ENCODE results near the gene MRPL34.

GRCh38 chr19:17340871-17341357 lies 35.2 kb downstream of the MRPL34 start:
- no peak for TF ChIP-seq EZH2 (IDR thresholded peaks at IDR 0.05)
- TF ChIP-seq POLR2AphosphoS5 (IDR thresholded peaks at IDR 0.05; ENCODE audit: borderline replicate concordance, low read depth, low read length): no peak
- TF ChIP-seq FOXP2 (optimal IDR thresholded peaks at IDR 0.05; ENCODE audit: control extremely low read depth, extremely low read length, insufficient read depth): no peak

Measured in SK-N-MC (cell line).